CD8-positive, alpha-beta memory T cell (primary cell): ENCODE data around the gene CTAGE9. TPM values are rescaled to one million over a fixed set of nuclear protein-coding genes. Genes with fewer than 3 reads are reported as not detected.

Experiments used
- CTCF ChIA-PET: fragments of 350-600 bp; sonication (Branson Sonifier 250); formaldehyde crosslinking; loops from one replicate; lab custom pipeline; 2021; ENCODE audit warnings: antibody characterized with exemption; lab: Charles Lee
- POLR2A ChIA-PET: fragments of 350-600 bp; sonication (Branson Sonifier 250); formaldehyde crosslinking; loops from one replicate; lab custom pipeline; 2021; ENCODE audit warnings: antibody characterized with exemption; lab: Charles Lee
- DNase-seq, 5 donors: peaks; one replicate each; pipeline versions ENCODE4 v3.0.0 to v3.0.0-alpha.2; 2020 to 2022; ENCODE audit warnings: mixed read lengths in 1 of 5
- H3K27ac ChIP-seq: one replicate; pipeline ENCODE4 v1.7.0; 2013; ENCODE audit warnings: low read depth, mild to moderate bottlenecking, low read length, moderate library complexity
- H3K27me3 ChIP-seq: 2 replicates; pipeline ENCODE4 v1.7.0; 2013; ENCODE audit warnings: low read length, mild to moderate bottlenecking; ENCODE audit not compliant: insufficient read depth, poor library complexity, severe bottlenecking
- H3K36me3 ChIP-seq: 2 replicates; pipeline ENCODE4 v1.7.0; 2013; ENCODE audit warnings: mild to moderate bottlenecking, low read length, moderate library complexity; ENCODE audit not compliant: insufficient read depth
- H3K4me1 ChIP-seq: 2 replicates; pipeline ENCODE4 v1.7.0; 2013; ENCODE audit warnings: mild to moderate bottlenecking, low read length, moderate library complexity; ENCODE audit not compliant: insufficient read depth
- H3K4me3 ChIP-seq: 2 replicates; pipeline ENCODE4 v1.7.0; 2013; ENCODE audit warnings: mild to moderate bottlenecking, low read length
- H3K9me3 ChIP-seq: 2 replicates; pipeline ENCODE4 v1.7.0; 2013; ENCODE audit warnings: mild to moderate bottlenecking, low read length
- H3K27ac Mint-ChIP-seq, 8 donors: one replicate each; pipeline ENCODE4 v1.8.0; 2020 to 2021; ENCODE audit warnings: mixed read lengths in 8 of 8, mild to moderate bottlenecking in 6 of 8, inconsistent platforms in 3 of 8, moderate library complexity in 3 of 8
- H3K27me3 Mint-ChIP-seq, 2 donors: one replicate each; pipeline ENCODE4 v1.8.0; 2020 to 2021; ENCODE audit warnings: mixed read lengths in 2 of 2, mild to moderate bottlenecking in 1 of 2, moderate library complexity in 1 of 2
- H3K36me3 Mint-ChIP-seq, 3 donors: one replicate each; pipeline ENCODE4 v1.8.0; 2020 to 2021; ENCODE audit warnings: mixed read lengths in 3 of 3, inconsistent platforms in 1 of 3, mild to moderate bottlenecking in 1 of 3
- H3K4me1 Mint-ChIP-seq, 3 donors: one replicate each; pipeline ENCODE4 v1.8.0; 2020 to 2021; ENCODE audit warnings: mixed read lengths in 3 of 3, inconsistent platforms in 1 of 3, mild to moderate bottlenecking in 1 of 3
- H3K4me3 Mint-ChIP-seq, 7 donors: one replicate each; pipeline ENCODE4 v1.8.0; 2020 to 2021; ENCODE audit warnings: mixed read lengths in 7 of 7, mild to moderate bottlenecking in 6 of 7, moderate library complexity in 4 of 7, inconsistent platforms in 2 of 7
- H3K9me3 Mint-ChIP-seq, 5 donors: one replicate each; pipeline ENCODE4 v1.8.0; 2020 to 2022; ENCODE audit warnings: mixed read lengths in 5 of 5, mild to moderate bottlenecking in 3 of 5, moderate library complexity in 2 of 5, inconsistent platforms in 1 of 5
- polyA plus RNA-seq: library from polyadenylated mRNA; unstranded; fragments of 300-500 nt; fragmentation: Illumina TruSeq; gene quantifications from one replicate; pipeline ENCODE4 v1.2.3, GENCODE V29; 2021
- total RNA-seq, 2 experiments: library from RNA; stranded (reverse); gene quantifications; one replicate each; pipeline ENCODE4 v1.2.3, GENCODE V29; 2021

CTAGE9 gene
- total and polyA plus RNA-seq, 3 experiments from 2014 or later, result not detected

DNA sequence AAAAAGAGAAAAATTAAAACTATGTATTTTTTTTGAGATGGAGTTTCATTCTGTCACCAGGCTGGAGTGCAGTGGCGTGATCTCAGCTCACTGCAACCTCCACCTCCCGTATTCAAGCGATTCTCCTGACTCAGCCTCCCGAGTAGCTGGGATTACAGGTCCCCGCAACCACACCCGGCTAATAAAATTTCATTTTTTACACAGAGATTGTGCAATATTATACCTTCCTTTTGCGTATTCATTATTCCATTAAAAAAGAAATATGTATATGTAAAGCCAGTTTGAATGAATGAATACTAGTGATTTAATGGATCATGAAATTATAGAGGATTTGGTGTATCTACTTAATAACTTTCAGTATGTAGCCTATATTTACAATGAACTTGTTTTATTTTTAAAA is 38.2 kb upstream of the CTAGE9 start:
- H3K4me3 ChIP-seq, result no peak overlapping the region
- H3K27ac ChIP-seq, result no peak overlapping the region
- H3K4me3 Mint-ChIP-seq, result no peak overlapping the region
- H3K4me1 Mint-ChIP-seq, result no peaks in the 10 kb centered on the region
- ChIA-PET POLR2A (no interaction called here), CTCF (no interaction called here)
- no peaks in the 10 kb centered on the region for H3K9me3 ChIP-seq
- H3K27me3 Mint-ChIP-seq, result peaks cover 4 to 16% of the 10 kb centered on the region in 2 donors
- H3K27me3 ChIP-seq, result no peaks in the 10 kb centered on the region
- no peaks in the 10 kb centered on the region for H3K9me3 Mint-ChIP-seq
- no peak overlapping the region for H3K27ac Mint-ChIP-seq
- H3K36me3 Mint-ChIP-seq, result no peaks in the 10 kb centered on the region
- no peaks in the 10 kb centered on the region for H3K36me3 ChIP-seq
- no peaks in the 10 kb centered on the region for H3K4me1 ChIP-seq
- DNase-seq, result no peak

- no peaks in the 10 kb centered on the region for H3K27me3 ChIP-seq
- no peaks in the 10 kb centered on the region for H3K4me1 ChIP-seq
- no peak for DNase-seq
- H3K9me3 ChIP-seq, result no peaks in the 10 kb centered on the region
- ChIA-PET POLR2A (no interaction called here), CTCF (no interaction called here)
- no peak overlapping the region for H3K27ac Mint-ChIP-seq
- H3K36me3 ChIP-seq, result no peaks in the 10 kb centered on the region
- H3K27me3 Mint-ChIP-seq, result peaks cover 0 to 11% of the 10 kb centered on the region in 2 donors
- H3K4me3 Mint-ChIP-seq, result no peak overlapping the region
- H3K27ac ChIP-seq, result no peak overlapping the region
- no peaks in the 10 kb centered on the region for H3K9me3 Mint-ChIP-seq
- H3K36me3 Mint-ChIP-seq, result no peaks in the 10 kb centered on the region
- no peaks in the 10 kb centered on the region for H3K4me1 Mint-ChIP-seq
- no peak overlapping the region for H3K4me3 ChIP-seq
These were observed 37.1 kb upstream of the CTAGE9 start for GRCh38 chr6:131747821-131748353.

DNA sequence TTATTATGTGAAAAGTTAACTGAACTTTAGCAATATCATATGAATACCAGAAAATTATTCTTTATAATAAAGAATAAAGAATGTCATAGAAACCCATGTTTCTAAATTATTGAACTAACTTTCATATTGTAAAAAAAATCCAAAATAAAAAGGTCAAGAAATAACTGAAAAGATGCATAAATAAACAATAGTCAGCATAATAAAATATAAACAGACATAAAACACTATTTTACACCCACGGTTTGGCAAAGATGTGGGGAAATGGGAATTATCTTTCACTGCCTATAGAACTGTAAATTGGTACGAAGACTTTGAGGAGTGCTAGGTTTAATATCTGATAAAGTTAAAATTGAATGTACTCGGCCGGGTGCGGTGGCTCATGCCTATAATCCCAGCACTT is 34.7 kb upstream of the CTAGE9 start:
- H3K4me1 Mint-ChIP-seq, result no peaks in the 10 kb centered on the region
- DNase-seq, result no peak
- no peaks in the 10 kb centered on the region for H3K9me3 ChIP-seq
- no peak overlapping the region for H3K4me3 ChIP-seq
- no peak overlapping the region for H3K27ac Mint-ChIP-seq
- H3K36me3 Mint-ChIP-seq, result no peaks in the 10 kb centered on the region
- H3K27me3 Mint-ChIP-seq, result peaks cover 0 to 19% of the 10 kb centered on the region in 2 donors
- H3K9me3 Mint-ChIP-seq, result peaks cover 0 to 2% (median 0%) of the 10 kb centered on the region in 5 donors
- H3K4me1 ChIP-seq, result no peaks in the 10 kb centered on the region
- H3K36me3 ChIP-seq, result no peaks in the 10 kb centered on the region
- ChIA-PET CTCF (no interaction called here), POLR2A (no interaction called here)
- no peaks in the 10 kb centered on the region for H3K27me3 ChIP-seq
- H3K27ac ChIP-seq, result no peak overlapping the region
- H3K4me3 Mint-ChIP-seq, result no peak overlapping the region

DNA sequence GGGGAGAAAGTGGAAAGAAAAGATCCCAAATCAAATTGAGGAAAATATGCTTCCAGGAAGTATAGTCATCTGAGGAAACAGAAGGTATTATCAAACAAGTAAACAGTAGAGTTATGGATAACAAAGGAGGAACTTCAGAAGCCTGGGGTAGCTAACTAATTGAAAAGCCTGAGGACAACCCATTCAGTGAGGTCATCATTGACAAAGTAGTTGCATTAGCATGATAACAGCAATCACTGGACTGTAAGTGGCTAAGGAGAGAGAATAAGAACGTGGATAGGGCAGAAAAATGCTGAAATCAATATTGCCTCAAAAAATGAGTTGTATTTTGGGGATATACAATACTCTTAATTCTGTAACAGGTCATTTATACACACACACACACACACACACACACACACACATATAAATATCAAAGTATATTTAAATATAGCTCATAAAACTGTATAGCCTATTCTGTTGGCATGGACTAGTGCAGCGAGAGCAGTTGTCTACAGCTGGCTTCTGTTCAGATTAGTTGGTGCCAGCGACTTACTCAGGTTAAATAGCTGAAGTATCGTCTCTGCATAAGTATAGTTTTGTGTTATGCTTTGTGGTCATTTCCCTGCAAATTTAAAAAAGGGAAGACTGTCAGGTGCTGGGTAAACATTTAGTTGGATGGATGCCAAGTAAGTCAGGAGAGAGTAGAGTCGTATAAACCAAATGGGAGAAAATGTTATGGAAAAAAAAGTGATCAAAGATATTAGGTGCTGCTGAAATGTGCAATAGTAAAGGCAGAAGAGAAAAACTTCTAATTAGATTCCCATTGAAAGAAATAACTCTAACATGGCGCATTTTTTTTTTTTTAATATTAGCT is 33.8 kb upstream of the CTAGE9 start:
- H3K27ac ChIP-seq, result no peak overlapping the region
- no peaks in the 10 kb centered on the region for H3K36me3 ChIP-seq
- H3K4me3 Mint-ChIP-seq, result no peak overlapping the region
- no peaks in the 10 kb centered on the region for H3K9me3 ChIP-seq
- H3K4me3 ChIP-seq, result no peak overlapping the region
- ChIA-PET POLR2A (no interaction called here), CTCF (no interaction called here)
- peaks cover 0 to 19% of the 10 kb centered on the region in 2 donors for H3K27me3 Mint-ChIP-seq
- no peaks in the 10 kb centered on the region for H3K27me3 ChIP-seq
- no peaks in the 10 kb centered on the region for H3K4me1 ChIP-seq
- no peak overlapping the region for H3K27ac Mint-ChIP-seq
- H3K4me1 Mint-ChIP-seq, result no peaks in the 10 kb centered on the region
- DNase-seq, result no peak
- no peaks in the 10 kb centered on the region for H3K36me3 Mint-ChIP-seq
- H3K9me3 Mint-ChIP-seq, result peaks cover 0 to 2% (median 0%) of the 10 kb centered on the region in 5 donors

DNA sequence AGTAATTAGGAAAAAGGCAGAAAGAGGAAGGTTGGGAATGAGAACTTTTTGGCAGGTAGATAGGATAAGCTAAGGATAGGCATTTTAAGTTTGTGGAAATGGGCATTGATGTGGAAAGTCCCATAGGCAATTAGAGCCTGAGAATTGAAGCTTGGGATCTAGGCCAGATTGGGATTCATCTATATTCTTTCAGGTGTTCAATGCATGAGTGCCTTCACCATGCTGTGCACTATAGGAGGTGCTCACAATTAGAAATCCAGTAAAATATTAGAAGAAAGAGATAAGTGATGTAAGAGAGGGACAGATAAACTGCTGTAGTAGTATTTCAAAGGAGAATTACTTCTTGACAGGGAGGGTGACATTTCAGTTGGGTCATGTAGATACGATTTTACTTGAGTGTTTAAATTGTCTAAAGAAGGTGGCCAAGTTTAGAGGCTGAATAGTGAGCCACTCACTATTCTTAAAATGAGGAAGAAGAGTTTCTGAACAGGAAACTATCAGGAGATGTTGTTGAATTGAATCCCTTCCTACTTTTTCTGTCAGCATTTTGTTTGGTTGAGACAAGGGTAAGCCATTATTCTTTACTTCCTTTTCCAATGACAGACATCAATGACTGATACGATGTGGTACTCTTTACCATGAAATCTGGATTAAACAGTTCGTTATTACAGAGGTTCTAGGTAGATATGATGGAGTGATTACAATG is 31.0 kb upstream of the CTAGE9 start:
- peaks cover 0 to 2% (median 0%) of the 10 kb centered on the region in 5 donors for H3K9me3 Mint-ChIP-seq
- ChIA-PET POLR2A (no interaction called here), CTCF (no interaction called here)
- Histone ChIP-seq H3K4me1 (no peaks in the 10 kb centered on the region), H3K4me3 (no peak overlapping the region), H3K36me3 (no peaks in the 10 kb centered on the region), H3K27ac (no peak overlapping the region), H3K27me3 (no peaks in the 10 kb centered on the region), H3K9me3 (no peaks in the 10 kb centered on the region)
- no peaks in the 10 kb centered on the region for H3K36me3 Mint-ChIP-seq
- H3K27me3 Mint-ChIP-seq, result peaks cover 0 to 19% of the 10 kb centered on the region in 2 donors
- no peak overlapping the region for H3K27ac Mint-ChIP-seq
- H3K4me3 Mint-ChIP-seq, result no peak overlapping the region
- no peak for DNase-seq
- H3K4me1 Mint-ChIP-seq, result no peaks in the 10 kb centered on the region

DNA sequence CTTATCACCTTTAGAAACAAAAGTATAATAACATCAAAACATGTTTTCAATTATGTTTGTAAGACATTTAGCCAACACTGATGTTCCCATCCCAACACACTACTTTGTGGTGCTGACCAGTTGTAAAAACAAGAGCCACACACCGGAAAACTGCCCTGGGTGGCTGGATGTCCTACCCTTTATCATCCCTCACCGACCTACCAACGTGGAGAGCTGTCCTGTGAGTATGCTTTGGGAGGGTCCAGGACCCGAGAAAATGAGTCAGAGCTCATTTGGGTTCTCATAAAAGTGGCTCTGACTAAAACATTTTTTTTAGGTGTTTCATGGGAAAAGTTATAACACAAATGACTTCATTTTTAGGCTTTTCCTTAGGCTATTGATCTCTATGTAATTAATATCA is 29.3 kb upstream of the CTAGE9 start:
- ChIA-PET CTCF (no interaction called here), POLR2A (no interaction called here)
- Mint-ChIP-seq H3K27ac (no peak overlapping the region), H3K36me3 (no peaks in the 10 kb centered on the region), H3K27me3 (peaks cover 0 to 19% of the 10 kb centered on the region in 2 donors), H3K9me3 (peaks cover 0 to 2% (median 0%) of the 10 kb centered on the region in 5 donors), H3K4me1 (no peaks in the 10 kb centered on the region), H3K4me3 (no peak overlapping the region)
- no peaks in the 10 kb centered on the region for H3K9me3 ChIP-seq
- no peak overlapping the region for H3K27ac ChIP-seq
- no peaks in the 10 kb centered on the region for H3K27me3 ChIP-seq
- no peaks in the 10 kb centered on the region for H3K4me1 ChIP-seq
- DNase-seq, result no peak
- no peaks in the 10 kb centered on the region for H3K36me3 ChIP-seq
- H3K4me3 ChIP-seq, result no peak overlapping the region

GRCh38 chr6:131739136-131739535 is 28.3 kb upstream of the CTAGE9 start:
- no peak overlapping the region for H3K4me3 ChIP-seq
- H3K9me3 ChIP-seq, result no peaks in the 10 kb centered on the region
- H3K27ac Mint-ChIP-seq, result no peak overlapping the region
- H3K27me3 Mint-ChIP-seq, result peaks cover 0 to 15% of the 10 kb centered on the region in 2 donors
- DNase-seq, result no peak
- H3K36me3 ChIP-seq, result no peaks in the 10 kb centered on the region
- ChIA-PET CTCF (no interaction called here), POLR2A (interaction anchor here (0.6 kb wide), 1 partner anchor 38 kb away, joined by 3 read pairs; no protein-coding TSS in a partner anchor)
- no peaks in the 10 kb centered on the region for H3K36me3 Mint-ChIP-seq
- H3K4me1 Mint-ChIP-seq, result no peaks in the 10 kb centered on the region
- H3K27me3 ChIP-seq, result no peaks in the 10 kb centered on the region
- H3K9me3 Mint-ChIP-seq, result peaks cover 0 to 2% (median 0%) of the 10 kb centered on the region in 5 donors
- no peaks in the 10 kb centered on the region for H3K4me1 ChIP-seq
- H3K27ac ChIP-seq, result no peak overlapping the region
- no peak overlapping the region for H3K4me3 Mint-ChIP-seq

DNA sequence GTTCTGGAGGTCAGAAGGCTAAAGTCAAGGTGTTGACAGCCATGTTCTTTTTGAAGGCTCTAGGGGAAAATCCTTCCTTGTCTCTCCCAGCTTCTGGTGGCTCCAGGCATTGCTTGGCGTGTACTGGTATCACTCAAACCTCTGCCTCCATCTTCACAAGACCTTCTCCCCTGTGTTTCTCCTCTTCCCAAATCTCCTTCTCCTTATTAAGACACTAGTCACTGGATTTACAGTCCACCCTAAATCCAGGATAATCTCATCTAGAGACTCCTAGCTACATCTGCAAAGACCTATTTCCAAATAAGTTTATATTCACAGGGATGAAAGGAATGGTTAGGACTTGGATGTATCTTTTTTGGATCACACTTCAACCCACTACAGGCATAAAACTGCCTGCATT is 26.0 kb upstream of the CTAGE9 start:
- no peak overlapping the region for H3K27ac Mint-ChIP-seq
- H3K36me3 Mint-ChIP-seq, result no peaks in the 10 kb centered on the region
- H3K4me3 Mint-ChIP-seq, result no peak overlapping the region
- no peak overlapping the region for H3K27ac ChIP-seq
- no peak overlapping the region for H3K4me3 ChIP-seq
- H3K4me1 ChIP-seq, result no peaks in the 10 kb centered on the region
- no peaks in the 10 kb centered on the region for H3K9me3 ChIP-seq
- peaks cover 0 to 2% (median 0%) of the 10 kb centered on the region in 5 donors for H3K9me3 Mint-ChIP-seq
- DNase-seq, result no peak
- no peaks in the 10 kb centered on the region for H3K27me3 ChIP-seq
- H3K27me3 Mint-ChIP-seq, result peaks cover 0 to 5% of the 10 kb centered on the region in 2 donors
- no peaks in the 10 kb centered on the region for H3K4me1 Mint-ChIP-seq
- CTCF ChIA-PET, result no interaction called here
- no peaks in the 10 kb centered on the region for H3K36me3 ChIP-seq
- POLR2A ChIA-PET, result no interaction called here
